DMS153 treated with DMSO at 0.1 percent for 48 hours (cell line): ENCODE data around the gene GABRG3.

ENCODE experiments used
- DNase-seq: peaks from one replicate; lab custom pipeline; 2025; ENCODE audit not compliant: unreplicated experiment; lab: John Stamatoyannopoulos, UW

The GABRG3 gene

DNA sequence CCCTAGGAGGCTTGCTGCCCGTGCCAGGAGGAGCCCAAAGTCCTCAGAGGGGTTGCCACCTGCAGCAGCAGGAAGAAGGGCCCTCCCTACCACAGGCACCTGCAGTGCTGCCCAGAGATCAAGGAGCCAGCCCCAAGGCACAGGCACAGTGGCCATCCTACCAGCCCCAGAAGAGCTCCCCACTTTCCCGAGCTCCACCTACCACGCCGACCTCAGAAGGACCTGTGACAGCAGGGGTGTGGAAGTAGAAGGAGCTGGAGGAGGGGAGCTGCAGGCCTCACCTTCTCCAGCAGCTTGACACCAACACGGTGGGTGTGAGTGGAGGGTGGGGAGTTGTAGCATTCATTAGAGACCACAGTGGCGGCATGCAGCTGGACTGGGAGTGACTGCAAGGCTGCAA, 485.8 kb downstream of the GABRG3 start:
- no peak for DNase-seq

DNA sequence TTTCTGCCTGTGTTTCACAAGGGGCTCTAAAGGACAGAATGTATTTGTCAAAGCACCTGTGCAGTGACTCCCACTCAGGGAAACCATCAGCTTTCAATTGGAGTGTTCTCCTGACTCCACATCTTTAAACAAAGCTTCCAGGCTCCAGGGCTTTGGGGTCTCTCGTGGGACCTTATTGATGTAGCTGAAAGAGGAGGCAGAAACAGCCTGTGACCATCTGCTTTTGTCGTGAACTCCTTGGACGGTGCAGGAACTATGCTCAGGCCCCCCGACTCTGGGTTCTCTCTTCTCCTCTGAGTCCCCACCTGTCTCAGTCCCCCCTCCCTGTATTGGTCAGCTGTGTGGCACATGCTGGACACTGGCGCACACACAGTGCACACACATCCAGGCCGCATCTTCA, 486.8 kb downstream of the GABRG3 start:
- DNase-seq: no peak

DNA sequence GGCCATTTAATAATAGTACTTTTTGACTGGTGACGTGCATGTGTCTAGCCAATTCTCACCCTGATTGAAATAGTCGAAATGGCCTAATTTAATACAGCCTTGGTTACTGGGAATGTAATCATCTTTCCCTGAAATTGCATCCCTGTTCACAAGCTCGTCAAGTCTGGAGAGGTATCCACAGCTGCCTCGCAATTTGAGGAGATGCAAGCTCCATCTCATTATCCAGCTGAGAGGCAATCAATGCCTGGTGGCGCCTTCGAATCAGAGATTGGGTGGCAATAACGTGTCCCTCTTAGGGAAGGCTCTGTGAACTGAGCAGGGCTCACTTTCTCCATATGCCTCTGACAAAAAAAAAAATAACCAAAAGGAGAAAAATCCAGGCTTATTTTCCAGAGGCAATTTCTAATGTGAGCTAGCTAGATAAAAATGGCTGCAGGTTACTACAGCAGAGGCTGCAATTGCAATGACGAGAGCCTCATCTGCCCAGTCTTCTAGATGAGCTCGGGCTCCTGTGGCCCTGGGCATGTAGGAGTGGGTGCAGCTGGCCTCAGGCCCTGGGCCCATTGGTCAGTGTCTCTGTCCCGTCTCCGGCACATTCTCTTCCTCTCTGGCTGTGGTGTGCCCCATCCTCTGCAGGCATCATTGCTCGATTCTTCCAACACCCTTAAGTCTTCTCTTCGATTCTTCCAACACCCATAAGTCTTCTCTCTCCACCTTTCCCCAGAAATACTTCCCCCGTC, 487.5 kb downstream of the GABRG3 start:
- no peak for DNase-seq

DNA sequence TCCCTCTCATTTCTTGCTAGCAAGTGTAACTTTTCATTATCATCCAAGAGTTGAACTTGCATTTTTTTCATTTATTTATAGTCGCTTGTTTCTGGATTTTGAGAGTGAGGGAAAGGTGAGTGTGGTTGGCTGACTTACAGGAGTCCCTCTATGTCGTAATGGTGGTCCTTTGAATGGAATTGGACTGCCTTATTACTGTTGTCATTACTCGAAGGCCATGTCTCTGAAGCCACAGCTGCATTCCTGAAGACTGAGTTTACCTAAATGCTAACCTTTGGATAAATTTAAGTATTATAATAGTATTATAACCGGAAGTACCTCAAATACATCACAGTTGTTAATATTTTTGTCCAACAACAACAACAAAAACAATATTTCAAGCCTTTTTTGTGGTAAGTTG, 488.9 kb downstream of the GABRG3 start:
- no peak for DNase-seq

DNA sequence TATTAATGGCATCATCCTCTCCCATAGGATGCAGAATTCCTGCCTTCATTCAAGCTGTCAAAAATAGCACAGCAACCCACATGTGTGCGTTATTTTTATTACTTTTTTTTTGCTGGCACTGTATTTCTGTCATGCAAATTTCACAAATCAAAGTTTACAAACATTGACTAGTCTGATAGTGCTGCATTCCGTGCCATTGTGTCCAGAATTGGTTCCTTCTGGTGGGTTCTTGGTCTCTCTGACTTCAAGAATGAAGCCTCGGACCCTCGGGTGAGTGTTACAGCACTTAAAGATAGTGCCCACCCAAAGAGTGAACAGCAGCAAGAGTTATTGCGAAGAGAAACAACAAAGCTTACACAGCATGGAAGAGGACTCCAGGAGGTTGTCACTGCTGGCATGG, 490.2 kb downstream of the GABRG3 start:
- no peak for DNase-seq

DNA sequence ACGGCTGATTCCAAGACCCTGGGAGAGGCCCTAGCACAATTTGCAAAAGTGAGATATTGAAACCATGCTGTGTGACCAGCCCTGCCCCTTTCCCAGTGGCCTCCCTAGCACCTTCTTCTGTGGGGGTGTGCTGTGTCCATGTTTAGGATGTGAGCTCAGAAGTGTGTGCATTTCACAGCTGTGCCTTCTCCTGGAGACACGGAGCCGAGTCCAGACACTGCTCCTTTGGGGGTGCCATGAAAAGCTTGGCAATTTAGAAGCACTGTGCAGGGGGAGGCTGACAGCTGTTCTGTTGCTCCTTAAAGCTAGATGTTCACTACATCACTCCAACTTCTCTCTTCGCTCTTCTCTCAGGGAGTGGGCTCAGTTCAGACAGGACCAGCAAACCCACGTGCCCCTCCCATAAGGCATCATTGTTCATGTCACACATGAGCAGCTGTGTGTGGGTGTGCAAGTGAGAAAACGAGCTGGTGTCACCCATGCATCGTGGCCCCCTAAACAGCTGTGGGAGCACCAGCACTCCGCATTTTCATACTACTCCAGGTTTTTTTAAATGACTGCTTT, 492.6 kb downstream of the GABRG3 start:
- no peak for DNase-seq

DNA sequence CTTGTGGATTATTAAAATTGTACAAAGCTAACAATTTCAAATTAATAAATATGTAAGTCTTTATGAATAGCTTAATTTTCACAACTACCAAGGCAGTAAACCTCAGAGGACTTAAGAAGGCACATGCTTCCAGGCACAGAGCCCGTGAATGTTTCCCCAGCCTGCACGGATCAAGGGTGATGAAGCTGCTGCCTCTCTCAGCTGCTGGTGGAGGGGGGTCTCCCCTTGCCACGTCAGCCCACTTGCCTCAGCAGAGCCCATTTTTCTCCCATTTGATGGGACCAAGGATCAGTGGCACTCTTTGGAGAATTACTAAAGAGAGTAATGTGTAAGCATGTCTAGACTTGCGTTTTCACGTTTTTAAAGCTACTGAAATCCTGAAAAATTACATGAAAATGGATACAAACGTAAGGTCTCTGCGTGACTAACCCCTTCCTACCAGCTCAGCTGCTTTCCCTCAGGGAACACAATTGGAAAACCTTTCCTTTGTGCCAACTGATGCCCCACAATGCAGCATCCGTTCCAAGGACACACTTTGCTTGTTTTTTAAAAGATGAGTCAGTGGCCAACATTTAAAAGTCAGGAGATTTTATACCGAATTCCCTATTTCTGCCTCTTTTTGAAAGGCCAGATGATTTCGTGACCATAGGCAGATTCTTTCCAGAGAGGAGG, 494.1 kb downstream of the GABRG3 start:
- DNase-seq: no peak

DNA sequence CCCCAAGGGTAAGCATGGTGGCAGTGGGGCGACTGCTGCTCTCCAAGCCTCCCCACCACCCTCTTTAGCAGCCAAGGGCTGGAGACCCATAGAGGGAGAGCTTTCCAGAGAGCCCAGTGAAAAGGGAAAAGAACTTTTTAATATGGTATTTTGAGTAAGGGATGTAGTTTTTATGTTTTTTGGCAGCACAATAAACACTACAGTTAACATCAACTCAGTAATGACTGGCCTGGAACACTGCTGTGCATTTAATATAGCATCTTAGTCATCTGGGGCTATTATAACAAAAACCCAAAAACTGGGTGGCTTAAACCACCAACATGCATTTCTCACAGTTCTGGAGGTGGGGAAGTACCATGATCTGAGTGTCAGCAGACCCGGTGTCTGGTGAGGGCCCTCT, 495.8 kb downstream of the GABRG3 start:
- no peak for DNase-seq

DNA sequence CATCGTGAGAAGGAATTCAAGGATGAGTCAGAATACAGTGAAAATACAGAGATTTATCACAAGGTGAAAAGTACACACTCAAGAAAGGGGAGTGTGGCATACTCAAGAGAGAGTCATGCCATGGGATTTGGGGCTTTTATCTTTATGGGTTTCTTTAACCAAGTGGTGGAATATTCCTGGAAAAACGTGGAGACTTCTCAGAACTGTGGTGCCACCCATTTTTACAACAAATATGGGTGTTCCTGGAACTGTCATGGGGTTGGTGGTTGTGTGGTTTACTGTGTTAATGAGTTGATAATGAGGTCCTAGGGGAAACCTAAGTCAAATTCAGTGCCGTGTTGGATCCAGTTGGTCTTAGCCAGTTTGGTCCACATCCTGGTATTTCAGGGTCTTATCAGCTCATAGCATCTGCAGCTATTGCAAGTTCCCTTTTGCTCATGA, 497.2 kb downstream of the GABRG3 start:
- no peak for DNase-seq

DNA sequence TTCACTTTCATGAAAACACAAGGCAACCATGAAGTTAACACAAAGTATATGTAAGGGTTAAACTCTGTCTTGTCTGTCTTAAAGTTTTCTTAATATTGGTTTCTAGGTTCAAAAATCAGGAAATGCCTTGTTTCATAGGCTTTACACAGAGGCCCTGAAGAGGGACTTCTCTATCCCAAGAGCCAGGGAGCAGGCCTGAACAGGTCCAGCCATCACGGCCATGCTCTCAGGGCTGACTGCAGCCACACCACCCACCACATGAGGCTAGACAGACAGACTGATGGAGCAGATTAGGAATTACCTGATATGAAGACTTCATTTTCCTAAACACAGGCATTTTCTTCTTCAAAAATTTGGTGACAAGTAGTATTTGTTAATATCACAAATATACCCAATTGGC, 502.9 kb downstream of the GABRG3 start:
- DNase-seq: no peak

DNA sequence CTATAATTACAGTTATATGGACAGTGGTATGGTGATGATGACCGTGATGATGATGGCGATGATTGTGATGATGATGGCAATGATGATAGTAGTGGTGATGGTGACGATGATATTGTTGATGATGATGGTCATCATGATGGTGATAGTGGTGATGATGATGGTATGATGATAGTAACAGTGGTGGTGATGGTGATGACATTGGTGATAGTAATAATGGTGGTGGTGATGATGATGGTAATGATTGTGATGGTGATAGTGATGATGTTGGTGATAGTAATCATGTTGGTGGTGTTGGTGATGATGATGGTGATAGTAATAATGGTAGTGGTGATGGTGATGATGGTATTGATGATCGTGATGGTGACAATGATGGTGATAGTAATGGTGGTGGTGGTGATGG, 504.4 kb downstream of the GABRG3 start:
- no peak for DNase-seq

DNA sequence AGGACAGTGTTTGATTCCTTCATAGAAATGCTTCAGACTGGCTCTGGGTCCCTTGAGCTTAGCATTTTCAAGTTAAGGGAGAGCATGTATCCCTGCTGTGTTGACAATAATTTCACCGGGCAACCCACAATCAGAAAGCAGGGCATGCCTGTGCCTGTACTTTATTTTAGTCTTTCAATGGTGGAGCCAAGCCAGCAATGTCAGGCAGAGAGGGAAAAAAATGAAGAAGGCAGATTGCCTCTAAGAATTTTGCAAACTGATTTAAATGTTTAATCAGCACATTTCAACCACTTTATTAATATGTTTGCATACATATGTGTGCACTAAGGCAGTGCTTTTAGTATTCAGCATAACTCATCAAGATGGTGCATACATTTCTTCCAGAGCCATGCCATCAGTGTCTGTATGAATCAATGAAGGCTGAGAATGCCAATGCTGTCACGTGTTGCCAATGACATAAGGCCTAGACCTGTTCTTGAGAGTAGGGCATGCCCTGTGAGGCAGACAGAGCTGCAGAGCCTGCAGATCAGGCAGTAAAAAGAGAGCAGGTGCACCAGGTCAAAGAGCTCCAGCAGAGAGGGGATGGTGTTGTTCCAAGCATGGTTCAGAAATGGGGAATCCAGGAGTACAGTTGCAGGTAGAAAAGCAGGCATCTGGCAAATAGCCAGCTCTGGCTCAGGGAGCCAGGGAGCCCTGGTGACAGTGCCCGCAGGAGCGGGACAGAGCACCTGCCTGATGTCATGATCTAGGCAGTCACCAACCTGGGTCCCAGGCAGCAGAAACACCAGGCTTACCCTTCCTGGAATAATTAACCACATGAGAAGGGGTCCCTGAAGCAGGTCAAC, 508.5 kb downstream of the GABRG3 start:
- DNase-seq: peak; percentile 45

DNA sequence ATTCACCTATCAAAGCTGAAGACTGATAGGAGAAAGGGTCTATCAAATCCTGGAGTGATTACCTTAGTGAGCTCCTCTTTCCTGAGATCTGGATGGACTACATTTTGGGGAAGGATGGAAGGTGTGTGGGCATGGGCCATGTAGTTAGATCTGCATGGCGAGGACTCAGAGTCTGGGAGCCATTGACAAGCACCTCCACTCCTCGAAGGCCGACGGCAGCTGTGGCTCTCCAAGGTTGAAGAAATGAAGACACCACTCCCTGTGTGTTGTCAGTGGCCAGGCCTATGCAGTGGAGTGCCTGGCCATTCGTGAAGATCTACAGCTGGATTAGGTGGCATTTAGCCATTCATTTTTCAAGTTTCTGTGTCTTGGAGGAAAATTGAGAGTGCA, 509.2 kb downstream of the GABRG3 start:
- DNase-seq: no peak

DNA sequence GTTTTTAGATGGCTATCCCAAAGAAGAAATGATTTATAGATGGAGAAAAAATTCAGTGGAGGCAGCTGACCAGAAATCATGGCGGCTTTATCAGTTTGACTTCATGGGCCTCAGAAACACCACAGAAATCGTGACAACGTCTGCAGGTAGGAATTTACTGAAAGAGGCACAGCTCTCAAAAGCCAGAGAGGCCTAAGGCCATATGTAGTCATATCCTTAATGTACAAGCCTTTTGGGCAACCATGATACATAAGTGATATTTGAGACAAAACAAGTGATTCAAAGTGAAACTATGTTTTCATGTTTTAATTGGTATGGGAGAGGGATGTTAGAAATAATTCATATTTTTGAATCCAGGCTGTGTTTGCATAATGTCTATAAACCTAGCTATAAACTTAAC, 509.7 kb downstream of the GABRG3 start:
- DNase-seq: no peak

DNA sequence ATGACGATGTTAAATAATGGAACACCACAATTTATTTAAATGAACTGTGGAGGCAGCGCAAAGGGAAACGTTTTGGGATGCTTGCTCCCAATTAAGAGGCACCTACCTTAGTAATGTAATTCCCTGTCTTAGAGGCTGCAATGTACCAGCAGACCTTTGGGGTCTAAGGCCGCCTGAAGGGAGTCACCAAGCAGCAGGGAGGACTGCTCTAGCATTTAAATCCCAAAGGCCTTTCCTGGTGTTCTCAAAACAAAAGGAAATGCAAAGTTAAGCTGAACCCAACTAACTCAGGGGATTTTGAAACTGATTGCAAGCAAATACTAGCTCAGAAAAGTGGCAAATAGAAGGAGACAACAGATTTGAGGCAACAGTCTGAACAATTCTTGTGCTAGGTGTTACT, 510.8 kb downstream of the GABRG3 start:
- DNase-seq: no peak

DNA sequence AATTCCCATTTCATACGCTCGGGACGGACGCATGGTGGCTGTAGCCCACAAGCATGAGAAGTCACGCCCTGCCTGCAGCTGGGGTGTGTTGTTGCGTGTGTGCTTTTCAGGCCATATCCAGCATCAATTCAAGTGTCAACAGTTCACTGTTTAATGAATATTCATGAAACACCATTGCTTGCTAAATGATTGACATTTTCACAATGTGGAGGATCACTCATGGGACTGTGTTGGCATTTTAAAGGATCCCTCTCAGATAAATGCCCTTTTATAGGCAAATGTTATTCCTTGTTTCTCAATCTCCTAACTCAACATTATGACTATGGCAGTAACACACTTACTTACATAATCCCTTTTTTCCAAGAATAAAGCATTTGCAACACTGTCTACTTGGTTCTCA, 511.3 kb downstream of the GABRG3 start:
- no peak for DNase-seq

DNA sequence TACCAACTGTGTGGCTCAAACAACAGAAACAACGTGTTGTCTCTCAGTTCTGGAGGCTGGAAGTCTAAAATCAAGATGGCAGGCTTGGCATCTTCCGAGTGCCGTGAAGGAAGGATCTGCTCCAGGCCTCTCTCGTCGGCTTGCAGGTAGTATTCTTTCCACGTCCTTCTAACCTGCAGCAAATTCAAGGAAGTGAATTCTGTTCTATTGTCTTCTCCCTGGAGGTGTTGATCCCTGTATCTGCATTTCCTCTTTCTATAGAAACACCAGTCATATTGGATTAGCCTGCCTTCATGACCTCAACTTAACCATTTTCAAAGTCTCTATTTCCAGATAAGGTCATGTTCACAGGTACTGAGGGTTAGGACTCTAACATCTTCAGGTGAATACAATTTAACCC, 512.1 kb downstream of the GABRG3 start:
- no peak for DNase-seq

DNA sequence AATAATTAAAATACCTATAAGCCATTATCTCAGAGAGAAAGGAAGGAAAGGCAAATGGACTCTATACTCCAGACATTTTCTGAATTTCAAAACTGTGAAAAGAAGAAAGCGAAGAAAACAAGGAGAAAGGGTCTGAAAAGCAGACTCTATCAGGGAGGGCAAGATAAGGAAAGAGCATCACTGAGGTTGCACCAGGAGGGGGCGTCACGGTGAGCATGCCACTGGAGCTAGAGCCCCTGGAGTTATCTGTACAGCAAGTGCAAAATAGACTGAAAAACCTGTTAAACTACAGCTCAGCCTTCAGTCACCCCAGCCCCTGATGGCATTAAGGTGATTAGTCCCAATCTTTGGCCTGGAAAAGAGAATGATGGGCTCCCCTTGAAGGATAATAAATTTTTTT, 514.3 kb downstream of the GABRG3 start:
- no peak for DNase-seq

DNA sequence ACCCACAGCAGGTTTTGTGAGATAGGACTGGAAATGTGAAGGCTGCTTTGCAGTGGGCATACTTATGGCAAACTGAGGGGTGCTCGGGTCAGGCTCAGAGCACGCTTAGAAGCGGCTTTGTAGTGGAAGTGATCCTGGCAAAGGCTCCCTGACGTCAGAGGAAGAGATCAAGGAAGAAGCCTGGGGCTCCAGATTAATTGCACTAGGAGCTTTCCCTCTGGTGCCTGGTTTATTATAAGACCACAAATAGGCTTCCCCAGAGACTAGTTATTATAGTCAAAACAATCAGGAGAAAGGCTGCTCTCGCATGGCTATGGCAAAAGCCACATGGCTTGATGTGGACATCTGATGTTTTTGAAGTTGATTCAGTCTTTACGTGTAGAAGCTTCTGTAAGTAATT, 515.1 kb downstream of the GABRG3 start:
- DNase-seq: peak; percentile 58

DNA sequence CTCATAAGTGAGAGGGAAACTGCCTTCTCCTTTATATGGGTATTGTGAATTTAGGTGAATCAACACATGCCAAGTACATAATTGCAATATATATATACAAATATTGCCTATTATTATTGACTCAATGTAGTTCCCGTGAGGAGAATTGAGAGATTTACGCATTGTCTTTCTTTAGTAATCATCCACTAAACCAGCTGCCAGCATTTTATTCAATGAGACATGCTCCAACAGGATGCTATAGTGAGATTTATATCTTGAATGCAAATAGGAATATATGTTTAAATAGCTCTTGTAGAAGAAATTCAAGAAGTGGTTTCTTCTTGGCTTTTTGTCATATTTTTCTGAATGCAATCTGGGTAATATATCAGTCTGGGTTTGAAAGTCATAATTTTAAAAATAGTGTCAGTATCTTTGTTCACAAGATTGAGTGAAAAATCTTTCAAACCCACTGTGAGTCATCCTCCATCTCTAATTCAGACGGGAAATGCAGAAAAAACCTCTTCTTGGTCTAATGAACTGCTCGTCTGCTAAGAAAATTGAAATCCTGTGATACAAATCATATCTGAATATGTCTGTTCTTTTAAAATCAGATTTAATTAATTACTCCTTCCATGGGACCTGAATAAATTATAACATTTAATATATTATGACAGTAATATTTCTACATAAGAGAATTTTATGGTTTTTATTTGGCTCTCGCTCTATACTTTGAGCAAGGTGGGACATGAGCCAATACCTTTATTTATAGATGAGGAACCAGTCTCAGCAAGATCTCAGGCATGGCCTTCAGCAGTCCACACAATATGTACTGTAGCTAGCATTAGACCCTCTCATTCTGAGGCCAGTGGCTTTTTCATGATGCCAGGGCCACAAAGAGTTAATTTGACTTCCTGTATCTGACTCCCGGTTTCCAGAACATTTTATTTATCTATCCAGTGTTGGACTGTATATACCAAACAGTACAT, 516.0 kb downstream of the GABRG3 start:
- DNase-seq: peak; percentile 41
